ENCODE results near the gene NOVA1. TPM values are rescaled to one million over a fixed set of nuclear protein-coding genes. Genes with fewer than 3 reads are reported as not detected.

NOVA1 gene
- total RNA-seq, 1 donor from 2014 or later: 21.6 TPM

DNA sequence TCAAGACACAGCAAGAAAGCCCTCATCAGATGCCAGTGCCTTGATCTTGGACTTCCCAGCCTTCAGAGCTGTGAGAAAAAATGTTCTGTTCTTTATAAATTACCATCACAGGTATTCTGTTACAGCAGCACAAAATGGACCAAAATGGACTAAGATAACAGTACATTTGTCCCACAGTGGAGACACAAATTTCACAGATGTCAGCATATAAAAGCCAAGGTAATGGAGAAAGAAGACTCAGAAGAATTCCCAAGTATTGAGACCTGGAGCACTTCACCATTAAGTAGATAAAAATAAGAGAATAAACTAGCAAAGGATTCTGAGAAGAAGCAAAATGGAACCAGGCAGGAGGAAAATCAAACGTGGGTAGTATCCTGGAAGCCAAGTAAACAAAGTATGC, 131.0 kb downstream of the NOVA1 start:
- DNase-seq (ENCODE audit: low spot score, unreplicated experiment): no peak
- Mint-ChIP-seq H3K36me3 (ENCODE audit: insufficient read depth) (no peaks in the 10 kb centered on the region), H3K4me1 (ENCODE audit: low read depth) (no peaks in the 10 kb centered on the region), H3K27ac (no peak overlapping the region), H3K27me3 (no peaks in the 10 kb centered on the region), H3K4me3 (ENCODE audit: low read depth) (no peak overlapping the region), H3K9me3 (ENCODE audit: low read depth) (no peaks in the 10 kb centered on the region)
- TF ChIP-seq, protein P1, sequence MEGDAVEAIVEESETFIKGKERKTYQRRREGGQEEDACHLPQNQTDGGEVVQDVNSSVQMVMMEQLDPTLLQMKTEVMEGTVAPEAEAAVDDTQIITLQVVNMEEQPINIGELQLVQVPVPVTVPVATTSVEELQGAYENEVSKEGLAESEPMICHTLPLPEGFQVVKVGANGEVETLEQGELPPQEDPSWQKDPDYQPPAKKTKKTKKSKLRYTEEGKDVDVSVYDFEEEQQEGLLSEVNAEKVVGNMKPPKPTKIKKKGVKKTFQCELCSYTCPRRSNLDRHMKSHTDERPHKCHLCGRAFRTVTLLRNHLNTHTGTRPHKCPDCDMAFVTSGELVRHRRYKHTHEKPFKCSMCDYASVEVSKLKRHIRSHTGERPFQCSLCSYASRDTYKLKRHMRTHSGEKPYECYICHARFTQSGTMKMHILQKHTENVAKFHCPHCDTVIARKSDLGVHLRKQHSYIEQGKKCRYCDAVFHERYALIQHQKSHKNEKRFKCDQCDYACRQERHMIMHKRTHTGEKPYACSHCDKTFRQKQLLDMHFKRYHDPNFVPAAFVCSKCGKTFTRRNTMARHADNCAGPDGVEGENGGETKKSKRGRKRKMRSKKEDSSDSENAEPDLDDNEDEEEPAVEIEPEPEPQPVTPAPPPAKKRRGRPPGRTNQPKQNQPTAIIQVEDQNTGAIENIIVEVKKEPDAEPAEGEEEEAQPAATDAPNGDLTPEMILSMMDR (IDR thresholded peaks at IDR 0.05; ENCODE audit: unreplicated experiment): no peak

DNA sequence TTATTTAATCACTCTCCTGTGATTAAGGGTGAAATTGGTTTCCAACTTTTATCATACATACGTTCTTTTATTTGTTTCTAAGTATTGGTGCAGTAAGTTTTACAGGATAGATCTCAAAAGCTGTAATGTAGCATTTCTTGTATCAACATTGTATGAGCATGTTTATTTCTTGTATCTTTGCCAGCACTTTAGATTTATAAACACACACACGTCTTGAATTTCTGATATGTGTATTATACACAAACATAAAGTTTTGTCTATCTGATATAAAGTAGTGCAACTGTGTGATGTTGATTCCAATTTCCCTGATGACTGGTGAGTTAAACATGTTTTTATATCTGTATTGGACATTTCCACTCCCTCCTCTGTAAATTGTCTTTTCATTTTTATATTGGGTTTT, 134.7 kb downstream of the NOVA1 start:
- no peak overlapping the region for H3K27ac Mint-ChIP-seq
- H3K27me3 Mint-ChIP-seq: no peaks in the 10 kb centered on the region
- TF ChIP-seq, protein P1 (IDR thresholded peaks at IDR 0.05; ENCODE audit: unreplicated experiment): no peak
- no peak overlapping the region for H3K4me3 Mint-ChIP-seq (ENCODE audit: low read depth)
- H3K36me3 Mint-ChIP-seq (ENCODE audit: insufficient read depth): no peaks in the 10 kb centered on the region
- no peak for DNase-seq (ENCODE audit: low spot score, unreplicated experiment)
- no peaks in the 10 kb centered on the region for H3K9me3 Mint-ChIP-seq (ENCODE audit: low read depth)
- H3K4me1 Mint-ChIP-seq (ENCODE audit: low read depth): no peaks in the 10 kb centered on the region

DNA sequence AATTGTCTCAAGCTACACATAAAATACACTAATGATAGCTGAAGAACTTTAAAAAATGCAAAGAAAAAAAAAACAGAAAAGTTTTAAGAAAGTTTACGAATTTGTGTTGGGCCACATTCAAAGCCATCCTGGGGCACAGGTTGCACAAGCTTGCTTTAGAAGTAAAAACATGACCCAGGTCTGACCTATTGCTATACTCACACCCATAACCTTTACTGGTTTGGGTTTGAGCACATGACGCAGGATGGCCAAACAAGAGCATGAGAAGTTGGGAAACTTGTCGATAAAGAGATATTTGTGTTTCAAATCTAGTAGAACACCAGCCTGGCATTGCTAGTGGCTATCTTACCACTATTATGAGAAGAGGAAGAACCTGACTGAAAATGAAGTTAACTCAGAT, 143.7 kb downstream of the NOVA1 start:
- Mint-ChIP-seq H3K36me3 (ENCODE audit: insufficient read depth) (no peaks in the 10 kb centered on the region), H3K27ac (no peak overlapping the region), H3K27me3 (no peaks in the 10 kb centered on the region), H3K4me3 (ENCODE audit: low read depth) (no peak overlapping the region), H3K9me3 (ENCODE audit: low read depth) (no peaks in the 10 kb centered on the region), H3K4me1 (ENCODE audit: low read depth) (no peaks in the 10 kb centered on the region)
- no peak for DNase-seq (ENCODE audit: low spot score, unreplicated experiment)
- TF ChIP-seq, protein P1 (IDR thresholded peaks at IDR 0.05; ENCODE audit: unreplicated experiment): no peak

DNA sequence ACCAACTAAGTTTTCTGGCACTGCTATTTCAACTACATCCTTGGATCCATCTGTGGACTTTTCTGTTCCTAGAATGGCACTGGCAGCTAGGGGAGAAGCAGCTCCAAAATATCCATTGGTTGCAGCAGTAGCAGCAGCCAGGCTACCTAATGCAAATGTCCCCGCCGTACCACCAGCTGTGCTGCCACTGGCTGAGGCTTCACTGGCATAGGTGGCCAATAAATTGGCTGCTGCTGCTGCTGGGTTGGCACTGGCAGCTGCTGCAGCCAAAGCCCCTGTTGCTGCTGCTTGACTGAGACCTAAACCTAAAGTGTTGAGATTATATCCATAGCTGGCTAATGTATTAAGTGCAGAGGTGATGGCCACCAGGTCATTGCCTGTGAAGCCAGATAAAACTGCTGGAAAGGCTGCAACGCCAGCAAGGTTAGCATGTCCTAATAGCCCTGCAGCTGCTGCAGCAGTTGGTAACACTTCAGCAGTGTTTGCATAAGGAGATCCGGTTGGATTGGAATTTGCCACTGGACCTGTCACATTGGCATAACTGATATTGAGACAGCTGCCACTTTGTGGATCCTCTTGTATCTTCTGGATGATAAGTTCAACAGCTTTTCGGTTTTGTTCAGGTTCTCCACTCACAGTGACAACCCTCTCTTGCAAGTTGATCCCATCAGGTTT, 149.5 kb downstream of the NOVA1 start:
- Mint-ChIP-seq H3K36me3 (ENCODE audit: insufficient read depth) (no peaks in the 10 kb centered on the region), H3K9me3 (ENCODE audit: low read depth) (no peaks in the 10 kb centered on the region), H3K27ac (no peak overlapping the region), H3K27me3 (no peaks in the 10 kb centered on the region), H3K4me3 (ENCODE audit: low read depth) (no peak overlapping the region), H3K4me1 (ENCODE audit: low read depth) (no peaks in the 10 kb centered on the region)
- DNase-seq (ENCODE audit: low spot score, unreplicated experiment): no peak
- TF ChIP-seq, protein P1 (IDR thresholded peaks at IDR 0.05; ENCODE audit: unreplicated experiment): no peak

DNA sequence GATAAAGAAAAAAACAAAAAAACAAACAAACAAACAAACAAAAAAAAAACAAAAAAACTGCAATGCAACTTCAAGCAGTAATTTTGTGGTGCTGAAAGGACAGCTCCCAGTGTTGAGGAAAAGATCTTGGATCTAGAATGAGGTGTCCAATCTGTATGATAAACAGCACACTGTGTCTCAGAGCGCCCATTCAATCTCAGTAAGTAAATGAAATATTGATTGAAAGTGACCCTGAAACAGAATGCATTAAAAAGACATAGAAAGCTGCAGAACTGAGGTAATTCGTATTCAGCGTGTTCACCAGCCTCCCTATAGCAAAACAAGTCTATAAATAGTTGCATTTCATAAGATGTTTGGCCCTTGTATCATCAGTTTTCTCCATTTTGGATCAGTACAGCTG, 153.0 kb downstream of the NOVA1 start:
- Mint-ChIP-seq H3K27me3 (no peaks in the 10 kb centered on the region), H3K4me1 (ENCODE audit: low read depth) (no peaks in the 10 kb centered on the region), H3K9me3 (ENCODE audit: low read depth) (no peaks in the 10 kb centered on the region), H3K36me3 (ENCODE audit: insufficient read depth) (no peaks in the 10 kb centered on the region), H3K4me3 (ENCODE audit: low read depth) (no peak overlapping the region), H3K27ac (no peak overlapping the region)
- TF ChIP-seq, protein P1 (IDR thresholded peaks at IDR 0.05; ENCODE audit: unreplicated experiment): no peak
- DNase-seq (ENCODE audit: low spot score, unreplicated experiment): peak; percentile 13
